ENCODE data around the gene GADD45B.

DNA sequence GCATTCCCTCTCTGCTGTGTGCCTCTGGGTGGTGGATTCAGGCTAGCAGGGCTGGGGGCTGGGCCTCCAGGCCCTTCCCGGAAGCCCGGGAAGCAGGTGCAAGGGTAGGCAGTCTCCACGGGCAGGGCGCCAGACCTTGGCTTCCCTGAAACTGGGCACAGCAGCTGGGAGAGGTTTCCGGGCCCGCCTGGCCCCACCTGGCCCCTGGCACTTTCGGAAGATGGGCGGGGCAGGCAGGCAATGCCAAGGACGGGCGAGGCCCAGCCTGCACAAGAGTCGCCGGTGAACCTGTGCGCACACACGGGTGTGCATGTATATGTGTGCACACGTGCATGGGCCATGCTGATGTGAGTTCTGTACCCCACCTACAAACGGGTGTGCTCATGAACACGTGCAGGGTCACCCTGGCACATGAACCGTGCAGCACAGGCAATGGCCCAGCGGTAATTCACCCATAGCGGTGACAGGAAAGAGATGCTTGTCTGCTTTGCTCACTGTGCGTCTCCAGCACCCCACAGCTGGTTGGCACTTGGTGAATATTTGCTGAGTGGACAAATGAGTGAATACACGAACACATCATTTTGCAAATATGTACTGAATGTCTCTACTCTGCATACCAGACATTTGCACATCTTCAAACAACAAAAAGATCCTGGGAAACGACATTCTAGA is 15.3 kb downstream of the GADD45B start:
- no peak for TF ChIP-seq TAF1 (IDR thresholded peaks at IDR 0.05; ENCODE audit: borderline replicate concordance, insufficient read depth, low read length)
- TF ChIP-seq, protein P1, sequence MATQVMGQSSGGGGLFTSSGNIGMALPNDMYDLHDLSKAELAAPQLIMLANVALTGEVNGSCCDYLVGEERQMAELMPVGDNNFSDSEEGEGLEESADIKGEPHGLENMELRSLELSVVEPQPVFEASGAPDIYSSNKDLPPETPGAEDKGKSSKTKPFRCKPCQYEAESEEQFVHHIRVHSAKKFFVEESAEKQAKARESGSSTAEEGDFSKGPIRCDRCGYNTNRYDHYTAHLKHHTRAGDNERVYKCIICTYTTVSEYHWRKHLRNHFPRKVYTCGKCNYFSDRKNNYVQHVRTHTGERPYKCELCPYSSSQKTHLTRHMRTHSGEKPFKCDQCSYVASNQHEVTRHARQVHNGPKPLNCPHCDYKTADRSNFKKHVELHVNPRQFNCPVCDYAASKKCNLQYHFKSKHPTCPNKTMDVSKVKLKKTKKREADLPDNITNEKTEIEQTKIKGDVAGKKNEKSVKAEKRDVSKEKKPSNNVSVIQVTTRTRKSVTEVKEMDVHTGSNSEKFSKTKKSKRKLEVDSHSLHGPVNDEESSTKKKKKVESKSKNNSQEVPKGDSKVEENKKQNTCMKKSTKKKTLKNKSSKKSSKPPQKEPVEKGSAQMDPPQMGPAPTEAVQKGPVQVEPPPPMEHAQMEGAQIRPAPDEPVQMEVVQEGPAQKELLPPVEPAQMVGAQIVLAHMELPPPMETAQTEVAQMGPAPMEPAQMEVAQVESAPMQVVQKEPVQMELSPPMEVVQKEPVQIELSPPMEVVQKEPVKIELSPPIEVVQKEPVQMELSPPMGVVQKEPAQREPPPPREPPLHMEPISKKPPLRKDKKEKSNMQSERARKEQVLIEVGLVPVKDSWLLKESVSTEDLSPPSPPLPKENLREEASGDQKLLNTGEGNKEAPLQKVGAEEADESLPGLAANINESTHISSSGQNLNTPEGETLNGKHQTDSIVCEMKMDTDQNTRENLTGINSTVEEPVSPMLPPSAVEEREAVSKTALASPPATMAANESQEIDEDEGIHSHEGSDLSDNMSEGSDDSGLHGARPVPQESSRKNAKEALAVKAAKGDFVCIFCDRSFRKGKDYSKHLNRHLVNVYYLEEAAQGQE (IDR thresholded peaks at IDR 0.05; ENCODE audit: insufficient read depth in 1 of 2, low read depth in 2 of 2, low read length in 2 of 2), result no peak

Measured in PFSK-1 (cell line).